SU-DHL-6 (cell line): ENCODE results near the gene TMEM40.

Experiments used
- CTCF ChIP-seq: fragments of 200-600 bp; sonication (generic); IDR thresholded peaks from one replicate; pipeline ENCODE4 v1.5.1; 2017; ENCODE audit warnings: antibody characterized with exemption, mild to moderate bottlenecking, low read length, moderate library complexity; ENCODE audit not compliant: insufficient read depth, poor library complexity, severe bottlenecking
- EZH2phosphoT487 ChIP-seq: fragments of 200-600 bp; sonication (generic), shearing (Covaris generic); conservative IDR thresholded peaks from 2 replicates; pipeline ENCODE4 v1.6.1; 2018; ENCODE audit warnings: mild to moderate bottlenecking, antibody characterized with exemption, low read length, moderate library complexity, mixed read lengths

- no peak for TF ChIP-seq CTCF
- TF ChIP-seq EZH2phosphoT487 = no peak
Measured at GRCh38 chr3:12798559-12799179, 39.6 kb upstream of the TMEM40 start.
